ENCODE measurements around the gene ZRSR2. TPM values are rescaled to one million over a fixed set of nuclear protein-coding genes. Genes with fewer than 3 reads are reported as not detected.
A peak's percentile ranks its signal among the peaks of the same experiment; 100 is the strongest.

Gene ZRSR2
- total and polyA plus RNA-seq, 9 of the 15 experiments (the other 6 are each of a cell fraction or from before 2014, with no cell fraction given): 3.5 to 19.5 (median 8.6) TPM

DNA sequence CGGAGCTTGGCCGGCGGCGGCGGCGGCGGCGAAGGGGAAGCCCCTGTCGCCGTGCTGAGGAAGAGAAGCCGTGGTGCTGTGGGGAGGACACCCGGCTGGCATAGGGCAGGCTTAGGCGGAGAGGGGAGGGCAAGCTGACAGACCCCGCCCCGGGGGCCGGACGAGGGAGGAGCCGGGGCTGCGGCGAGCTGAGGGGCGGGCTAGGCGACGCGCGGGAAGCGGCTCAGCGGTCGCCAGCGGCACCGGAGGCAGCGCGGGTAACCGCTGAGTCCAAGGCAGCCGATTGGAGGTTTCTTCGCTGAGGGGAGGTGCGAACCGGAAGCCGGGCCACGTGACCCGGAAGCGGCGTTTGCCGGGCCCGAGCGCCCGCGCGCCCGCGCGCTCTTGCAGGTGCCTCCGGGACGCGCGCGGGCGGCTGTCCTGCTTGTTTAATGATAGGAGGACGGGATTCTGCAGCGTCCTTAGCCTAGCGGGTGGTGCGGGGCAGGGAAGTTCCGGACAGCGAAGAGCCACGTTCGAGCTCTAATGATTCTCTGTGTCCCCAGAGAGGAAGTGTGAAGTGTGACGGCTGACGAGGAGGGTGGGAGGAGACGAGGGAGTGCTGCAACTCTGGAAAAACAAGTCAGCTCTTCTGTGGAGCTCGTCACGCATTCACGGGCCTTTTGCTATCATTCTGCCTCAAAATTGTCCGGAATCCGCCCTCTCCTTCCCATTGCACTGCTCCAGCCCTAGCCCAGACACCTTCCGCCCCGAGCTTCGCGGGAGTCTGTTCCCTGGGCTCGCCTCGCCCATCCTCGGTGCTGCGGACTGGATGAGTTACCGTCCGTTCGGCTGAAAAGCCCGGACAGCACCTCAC lies 64.7 kb downstream of the ZRSR2 start, which contains the start of gene AP1S2 (continued):
- TF ChIP-seq, protein P1, sequence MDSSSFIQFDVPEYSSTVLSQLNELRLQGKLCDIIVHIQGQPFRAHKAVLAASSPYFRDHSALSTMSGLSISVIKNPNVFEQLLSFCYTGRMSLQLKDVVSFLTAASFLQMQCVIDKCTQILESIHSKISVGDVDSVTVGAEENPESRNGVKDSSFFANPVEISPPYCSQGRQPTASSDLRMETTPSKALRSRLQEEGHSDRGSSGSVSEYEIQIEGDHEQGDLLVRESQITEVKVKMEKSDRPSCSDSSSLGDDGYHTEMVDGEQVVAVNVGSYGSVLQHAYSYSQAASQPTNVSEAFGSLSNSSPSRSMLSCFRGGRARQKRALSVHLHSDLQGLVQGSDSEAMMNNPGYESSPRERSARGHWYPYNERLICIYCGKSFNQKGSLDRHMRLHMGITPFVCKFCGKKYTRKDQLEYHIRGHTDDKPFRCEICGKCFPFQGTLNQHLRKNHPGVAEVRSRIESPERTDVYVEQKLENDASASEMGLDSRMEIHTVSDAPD (CRISPR knock-in tag; IDR thresholded peaks at IDR 0.05): no peak
- TF ChIP-seq, protein P2, sequence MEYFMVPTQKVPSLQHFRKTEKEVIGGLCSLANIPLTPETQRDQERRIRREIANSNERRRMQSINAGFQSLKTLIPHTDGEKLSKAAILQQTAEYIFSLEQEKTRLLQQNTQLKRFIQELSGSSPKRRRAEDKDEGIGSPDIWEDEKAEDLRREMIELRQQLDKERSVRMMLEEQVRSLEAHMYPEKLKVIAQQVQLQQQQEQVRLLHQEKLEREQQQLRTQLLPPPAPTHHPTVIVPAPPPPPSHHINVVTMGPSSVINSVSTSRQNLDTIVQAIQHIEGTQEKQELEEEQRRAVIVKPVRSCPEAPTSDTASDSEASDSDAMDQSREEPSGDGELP (CRISPR knock-in tag; IDR thresholded peaks at IDR 0.05; ENCODE audit: borderline replicate concordance): peak; percentile 44; the same call in 1 of the 2 replicates
- TF ChIP-seq, protein P3, sequence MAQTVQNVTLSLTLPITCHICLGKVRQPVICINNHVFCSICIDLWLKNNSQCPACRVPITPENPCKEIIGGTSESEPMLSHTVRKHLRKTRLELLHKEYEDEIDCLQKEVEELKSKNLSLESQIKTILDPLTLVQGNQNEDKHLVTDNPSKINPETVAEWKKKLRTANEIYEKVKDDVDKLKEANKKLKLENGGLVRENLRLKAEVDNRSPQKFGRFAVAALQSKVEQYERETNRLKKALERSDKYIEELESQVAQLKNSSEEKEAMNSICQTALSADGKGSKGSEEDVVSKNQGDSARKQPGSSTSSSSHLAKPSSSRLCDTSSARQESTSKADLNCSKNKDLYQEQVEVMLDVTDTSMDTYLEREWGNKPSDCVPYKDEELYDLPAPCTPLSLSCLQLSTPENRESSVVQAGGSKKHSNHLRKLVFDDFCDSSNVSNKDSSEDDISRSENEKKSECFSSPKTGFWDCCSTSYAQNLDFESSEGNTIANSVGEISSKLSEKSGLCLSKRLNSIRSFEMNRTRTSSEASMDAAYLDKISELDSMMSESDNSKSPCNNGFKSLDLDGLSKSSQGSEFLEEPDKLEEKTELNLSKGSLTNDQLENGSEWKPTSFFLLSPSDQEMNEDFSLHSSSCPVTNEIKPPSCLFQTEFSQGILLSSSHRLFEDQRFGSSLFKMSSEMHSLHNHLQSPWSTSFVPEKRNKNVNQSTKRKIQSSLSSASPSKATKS (CRISPR knock-in tag; IDR thresholded peaks at IDR 0.05): no peak
- TF ChIP-seq, protein P4, sequence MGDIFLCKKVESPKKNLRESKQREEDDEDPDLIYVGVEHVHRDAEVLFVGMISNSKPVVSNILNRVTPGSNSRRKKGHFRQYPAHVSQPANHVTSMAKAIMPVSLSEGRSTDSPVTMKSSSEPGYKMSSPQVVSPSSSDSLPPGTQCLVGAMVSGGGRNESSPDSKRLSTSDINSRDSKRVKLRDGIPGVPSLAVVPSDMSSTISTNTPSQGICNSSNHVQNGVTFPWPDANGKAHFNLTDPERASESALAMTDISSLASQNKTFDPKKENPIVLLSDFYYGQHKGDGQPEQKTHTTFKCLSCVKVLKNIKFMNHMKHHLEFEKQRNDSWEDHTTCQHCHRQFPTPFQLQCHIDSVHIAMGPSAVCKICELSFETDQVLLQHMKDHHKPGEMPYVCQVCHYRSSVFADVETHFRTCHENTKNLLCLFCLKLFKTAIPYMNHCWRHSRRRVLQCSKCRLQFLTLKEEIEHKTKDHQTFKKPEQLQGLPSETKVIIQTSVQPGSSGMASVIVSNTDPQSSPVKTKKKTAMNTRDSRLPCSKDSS (IDR thresholded peaks at IDR 0.05; ENCODE audit: low read depth, partially characterized antibody): no peak
- TF ChIP-seq STAT5A (IDR thresholded peaks at IDR 0.05; ENCODE audit: borderline replicate concordance, low read length) (no peak), NFRKB (IDR thresholded peaks at IDR 0.05; ENCODE audit: low read depth) (peak; percentile 55; the same call in 1 of the 2 replicates), ILF3 (IDR thresholded peaks at IDR 0.05; ENCODE audit: borderline replicate concordance) (no peak), RFX1 (IDR thresholded peaks at IDR 0.05) (no peak), TSC22D4 (tag; IDR thresholded peaks at IDR 0.05) (no peak), RCOR1 (IDR thresholded peaks at IDR 0.05; ENCODE audit: borderline replicate concordance in 1 of 2, low read depth in 2 of 2, low read length in 2 of 2) (no peak), BRF1 (IDR thresholded peaks at IDR 0.05; ENCODE audit: borderline replicate concordance, extremely low read depth, insufficient read length) (no peak), XRCC5 (IDR thresholded peaks at IDR 0.05; ENCODE audit: low read depth, low read length) (no peak), NRF1 (conservative IDR thresholded peaks at IDR 0.05 in 1 of 2, IDR thresholded peaks at IDR 0.05 in 1 of 2) (peak; percentile 82 to 85)
- TF ChIP-seq, protein P5, sequence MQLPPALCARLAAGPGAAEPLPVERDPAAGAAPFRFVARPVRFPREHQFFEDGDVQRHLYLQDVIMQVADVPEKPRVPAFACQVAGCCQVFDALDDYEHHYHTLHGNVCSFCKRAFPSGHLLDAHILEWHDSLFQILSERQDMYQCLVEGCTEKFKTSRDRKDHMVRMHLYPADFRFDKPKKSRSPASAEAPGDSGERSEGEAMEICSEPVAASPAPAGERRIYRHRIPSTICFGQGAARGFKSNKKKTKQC (CRISPR knock-in tag; IDR thresholded peaks at IDR 0.05): peak; percentile 61; the same call in 1 of the 2 replicates
